H1 (cell line): ENCODE results near the gene NOM1. TPM values are rescaled to one million over a fixed set of nuclear protein-coding genes. Genes with fewer than 3 reads are reported as not detected.
A peak's percentile ranks its signal among the peaks of the same experiment; 100 is the strongest.

Source experiments
- ATF3 ChIP-seq: IDR thresholded peaks from 2 replicates; pipeline ENCODE4 v1.6.1; 2011; ENCODE audit warnings: low read depth, mild to moderate bottlenecking, low read length; ENCODE audit not compliant: insufficient read depth
- CBX8 ChIP-seq: fragments of 300-800, 300-1000 bp; sonication (generic); IDR thresholded peaks from 2 replicates; pipeline ENCODE4 v1.7.1; 2016; ENCODE audit warnings: low read depth, low read length, borderline replicate concordance
- CHD7 ChIP-seq: fragments of 300-600 bp; sonication (generic); IDR thresholded peaks from 2 replicates; pipeline ENCODE4 v1.7.1; 2012; ENCODE audit warnings: low read length, moderate library complexity, mild to moderate bottlenecking, inconsistent platforms; ENCODE audit not compliant: insufficient replicate concordance
- EGR1 ChIP-seq: IDR thresholded peaks from 2 replicates; pipeline ENCODE4 v1.6.1; 2011; ENCODE audit warnings: low read depth, low read length, borderline replicate concordance
- HDAC2 ChIP-seq, 2 experiments: fragments of 300-600 bp in 1 of 2; sonication (generic) in 1 of 2; IDR thresholded peaks; 2 replicates each; pipeline ENCODE4 v1.6.1; 2011 to 2012; ENCODE audit warnings: low read depth in 2 of 2, low read length in 2 of 2, mild to moderate bottlenecking in 2 of 2, moderate library complexity in 2 of 2, borderline replicate concordance in 1 of 2, inconsistent platforms in 1 of 2
- KDM5A ChIP-seq: fragments of 200-600 bp; IDR thresholded peaks from 2 replicates; pipeline ENCODE4 v1.7.1; 2012; ENCODE audit warnings: mild to moderate bottlenecking, low read length, inconsistent platforms, mixed read lengths
- SAP30 ChIP-seq: fragments of 300-600 bp; sonication (generic); IDR thresholded peaks from 2 replicates; pipeline ENCODE4 v1.7.1; 2012; ENCODE audit warnings: low read length, moderate library complexity, mild to moderate bottlenecking, inconsistent platforms; ENCODE audit not compliant: insufficient read depth, insufficient replicate concordance
- SP4 ChIP-seq: IDR thresholded peaks from 2 replicates; pipeline ENCODE4 v1.6.1; 2012; ENCODE audit warnings: low read length, inconsistent platforms
- TAF1 ChIP-seq: IDR thresholded peaks from 2 replicates; pipeline ENCODE4 v1.6.1; 2011; ENCODE audit warnings: mild to moderate bottlenecking, low read depth, low read length
- polyA plus RNA-seq, 7 experiments: library from polyadenylated mRNA; depleted of rRNA in 3 of 7; stranded (reverse) in 5 of 7; unstranded in 2 of 7; fragments of >200 nt in 5 of 7; fragments of 200-250 nt in 2 of 7; gene quantifications; 1 replicate in 5 of 7; 2 replicates in 1 of 7; 4 replicates in 1 of 7; pipeline versions ENCODE4 v1.2.1 to v1.2.3, GENCODE V29; 2011 to 2013; ENCODE audit warnings: missing spikeins in 2 of 7, mixed read lengths in 2 of 7
- total RNA-seq: library from RNA; stranded (reverse); fragmentation: NEBNext Ultra II Directional; extraction: Animal tissue kit (Norgen Biotek cat#: 25700); gene quantifications from 2 replicates; pipeline ENCODE4 v1.2.1, GENCODE V29; 2021

NOM1 gene
- total and polyA plus RNA-seq, 2 of the 8 experiments (the other 6 are each of a cell fraction or from before 2014, with no cell fraction given) = 10.6 to 29.1 TPM

DNA sequence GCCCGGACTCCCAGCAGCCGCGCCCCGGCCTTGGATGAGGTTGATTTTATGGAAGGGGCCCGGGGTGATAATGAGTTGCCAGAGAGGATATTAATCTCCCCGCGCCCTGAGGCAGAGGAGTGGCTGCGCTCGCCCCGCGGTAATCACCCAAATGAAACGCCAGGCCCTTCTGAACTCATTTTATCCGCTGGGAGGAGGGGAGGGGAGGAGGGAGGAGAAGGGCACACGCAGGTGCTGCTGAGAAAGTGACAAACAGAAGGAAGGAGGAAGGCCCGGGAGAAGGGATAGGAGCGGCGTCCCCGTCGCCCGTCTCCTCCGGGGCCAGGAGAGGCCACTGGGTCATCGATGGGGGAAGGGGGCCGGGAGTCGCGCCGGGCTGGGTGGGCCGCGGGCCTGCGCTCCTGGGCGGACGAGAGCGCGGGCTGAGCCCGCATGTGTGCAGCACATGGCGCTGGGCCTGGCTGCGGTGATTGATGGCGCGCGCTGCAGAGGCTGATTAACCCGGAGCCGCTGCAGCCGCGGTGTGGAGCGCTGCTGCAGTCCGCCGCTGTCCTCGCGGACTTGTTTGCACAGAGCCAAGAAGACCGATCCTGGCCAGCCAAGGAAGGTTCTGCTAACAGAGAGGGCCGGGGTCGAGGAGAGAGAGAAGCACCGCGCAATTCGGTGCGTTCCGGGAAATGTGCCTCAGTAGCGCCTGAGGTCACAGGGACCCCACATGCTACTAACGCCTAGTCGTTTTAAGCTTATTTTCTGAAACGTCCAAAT is 54.4 kb downstream of the NOM1 start (continued):
- TF ChIP-seq HDAC2 (IDR thresholded peaks at IDR 0.05; ENCODE audit: borderline replicate concordance in 1 of 2, low read depth in 2 of 2, low read length in 2 of 2) (no peak), ATF3 (no peak), CHD7 (no peak), EGR1 (peak; percentile 49; the same call in 1 of the 2 replicates), SP4 (no peak), KDM5A (no peak), TAF1 (no peak), CBX8 (0 out of 2 replicates have a peak, but pooled peaks have one; percentile 70), SAP30 (no peak)
